Common myeloid progenitor, CD34-positive (primary cell): Measurements from ENCODE around the gene COL20A1.

Experiments
- CTCF ChIA-PET: fragments of 350-600 bp; sonication (Branson Sonifier 250); formaldehyde crosslinking; loops from one replicate; lab custom pipeline; 2021; ENCODE audit warnings: antibody characterized with exemption; lab: Charles Lee
- POLR2A ChIA-PET: fragments of 350-600 bp; sonication (Branson Sonifier 250); formaldehyde crosslinking; loops from one replicate; lab custom pipeline; 2021; ENCODE audit warnings: antibody characterized with exemption; lab: Charles Lee
- DNase-seq, 3 donors: peaks; one replicate each; pipeline versions ENCODE4 v3.0.0 to v3.0.0-alpha.2; 2013
- H3K27ac ChIP-seq, 2 experiments: 1 replicate in 1 of 2; 2 replicates in 1 of 2; pipeline ENCODE4 v1.7.0; 2013; ENCODE audit warnings: inconsistent platforms in 2 of 2, low read length in 2 of 2, mild to moderate bottlenecking in 2 of 2, low read depth in 1 of 2, moderate library complexity in 1 of 2; ENCODE audit not compliant: severe bottlenecking in 2 of 2, insufficient read depth in 1 of 2, poor library complexity in 1 of 2
- H3K27me3 ChIP-seq, 5 experiments: replicated peaks in 2 of 5; 1 replicate in 3 of 5; 2 replicates in 2 of 5; pipeline versions ENCODE4 v1.6.1 to v1.7.0; 2013; ENCODE audit warnings: low read length in 4 of 5, mild to moderate bottlenecking in 2 of 5, moderate library complexity in 2 of 5, inconsistent platforms in 1 of 5; ENCODE audit not compliant: insufficient read depth in 5 of 5, control insufficient read depth in 4 of 5
- H3K36me3 ChIP-seq, 4 experiments: 1 replicate in 2 of 4; 2 replicates in 2 of 4; pipeline versions ENCODE4 v1.6.1 to v1.7.0; 2013; ENCODE audit warnings: low read length in 3 of 4, control low read depth in 1 of 4, mild to moderate bottlenecking in 1 of 4; ENCODE audit not compliant: control insufficient read depth in 4 of 4, insufficient read depth in 4 of 4
- H3K4me1 ChIP-seq, 4 experiments: 1 replicate in 3 of 4; 2 replicates in 1 of 4; pipeline versions ENCODE4 v1.6.1 to v1.7.1; 2013; ENCODE audit warnings: low read length in 3 of 4, mild to moderate bottlenecking in 3 of 4, control low read depth in 1 of 4, inconsistent platforms in 1 of 4, moderate library complexity in 1 of 4; ENCODE audit not compliant: control insufficient read depth in 4 of 4, insufficient read depth in 4 of 4; ENCODE audit errors: control extremely low read depth in 1 of 4
- H3K4me3 ChIP-seq, 7 experiments: 1 replicate in 4 of 7; 2 replicates in 3 of 7; pipeline versions ENCODE4 v1.5.1 to v1.7.0; 2013; ENCODE audit warnings: mild to moderate bottlenecking in 7 of 7, low read length in 6 of 7, moderate library complexity in 6 of 7, inconsistent platforms in 2 of 7, low read depth in 2 of 7, control low read depth in 1 of 7; ENCODE audit not compliant: insufficient read depth in 4 of 7, control insufficient read depth in 1 of 7; ENCODE audit errors: extremely low read depth in 1 of 7
- H3K9me3 ChIP-seq, 5 experiments: 1 replicate in 4 of 5; 2 replicates in 1 of 5; pipeline versions ENCODE4 v1.6.1 to v1.7.1; 2013; ENCODE audit warnings: low read length in 4 of 5, mild to moderate bottlenecking in 2 of 5, inconsistent platforms in 1 of 5, low read depth in 1 of 5, moderate library complexity in 1 of 5; ENCODE audit not compliant: control insufficient read depth in 4 of 5, insufficient read depth in 2 of 5; ENCODE audit errors: control extremely low read depth in 1 of 5
- WGBS: methylation state at CpG from one replicate; pipeline ENCODE4 v1.1.5; 2013; ENCODE audit not compliant: insufficient coverage; 5-methylcytosine and 5-hydroxymethylcytosine counted together

The COL20A1 gene

GRCh38 chr20:63375438-63375837 is 82.5 kb downstream of the COL20A1 start:
- Histone ChIP-seq H3K36me3 (no peaks in the 10 kb centered on the region), H3K27ac (no peak overlapping the region), H3K9me3 (peaks cover 0 to 7% (median 0%) of the 10 kb centered on the region in 5 experiments), H3K27me3 (peaks cover 0 to 87% (median 25%) of the 10 kb centered on the region in 5 experiments), H3K4me1 (peaks cover 0 to 3% (median 0%) of the 10 kb centered on the region in 4 experiments), H3K4me3 (no peak overlapping the region)
- WGBS = 100% methylated on average over 3 of the region's 3 CpGs
- POLR2A ChIA-PET = no interaction called here
- no peak for DNase-seq
- CTCF ChIA-PET = no interaction called here

- POLR2A ChIA-PET = no interaction called here
- Histone ChIP-seq H3K36me3 (no peaks in the 10 kb centered on the region), H3K9me3 (peaks cover 0 to 7% (median 0%) of the 10 kb centered on the region in 5 experiments), H3K27ac (no peak overlapping the region), H3K4me1 (peaks cover 0 to 3% (median 0%) of the 10 kb centered on the region in 4 experiments), H3K4me3 (no peak overlapping the region), H3K27me3 (peaks cover 0 to 85% (median 25%) of the 10 kb centered on the region in 5 experiments)
- 63% methylated on average over 23 of the region's 31 CpGs for WGBS
- no peak for DNase-seq
- CTCF ChIA-PET = interaction anchor here (0.9 to 3.2 kb wide), 4 partner anchors 13 to 153 kb away, joined by 3 to 21 read pairs (median 4); no protein-coding TSS in a partner anchor
Observed at GRCh38 chr20:63376283-63377250, 83.6 kb downstream of the COL20A1 start.

- H3K36me3 ChIP-seq = no peaks in the 10 kb centered on the region
- WGBS = 3% methylated on average over 27 of the region's 32 CpGs
- no peak overlapping the region for H3K4me3 ChIP-seq
- peaks cover 0 to 7% (median 0%) of the 10 kb centered on the region in 5 experiments for H3K9me3 ChIP-seq
- H3K4me1 ChIP-seq = peaks cover 0 to 3% (median 0%) of the 10 kb centered on the region in 4 experiments
- POLR2A ChIA-PET = no interaction called here
- DNase-seq = peak in 1 of 3 donors; percentile 19
- H3K27ac ChIP-seq = no peak overlapping the region
- CTCF ChIA-PET = interaction anchor here (0.9 to 3.2 kb wide), 5 partner anchors 12 to 154 kb away, joined by 3 to 21 read pairs (median 3); no protein-coding TSS in a partner anchor
- peaks cover 0 to 84% (median 22%) of the 10 kb centered on the region in 5 experiments for H3K27me3 ChIP-seq
Observed at GRCh38 chr20:63377256-63377941, 84.4 kb downstream of the COL20A1 start.

- Histone ChIP-seq H3K4me1 (peaks cover 0 to 3% (median 0%) of the 10 kb centered on the region in 4 experiments), H3K27me3 (peaks cover 0 to 79% (median 22%) of the 10 kb centered on the region in 5 experiments), H3K9me3 (peaks cover 0 to 7% (median 0%) of the 10 kb centered on the region in 5 experiments), H3K27ac (no peak overlapping the region), H3K4me3 (no peak overlapping the region), H3K36me3 (no peaks in the 10 kb centered on the region)
- 51% methylated on average over 13 of the region's 15 CpGs for WGBS
- ChIA-PET CTCF (interaction anchor here (0.9 to 3.2 kb wide), 4 partner anchors 11 to 119 kb away, joined by 3 to 21 read pairs (median 3); no protein-coding TSS in a partner anchor), POLR2A (interaction anchor here (0.6 kb wide), 1 partner anchor 339 kb away, joined by 3 read pairs; no protein-coding TSS in a partner anchor)
- DNase-seq = no peak
Observed at GRCh38 chr20:63377951-63378381, 85.0 kb downstream of the COL20A1 start.

GRCh38 chr20:63378626-63379025 is 85.6 kb downstream of the COL20A1 start:
- peaks cover 0 to 3% (median 0%) of the 10 kb centered on the region in 4 experiments for H3K4me1 ChIP-seq
- H3K4me3 ChIP-seq = no peak overlapping the region
- peaks cover 0 to 7% (median 0%) of the 10 kb centered on the region in 5 experiments for H3K9me3 ChIP-seq
- no peak for DNase-seq
- no peak overlapping the region for H3K27ac ChIP-seq
- ChIA-PET POLR2A (interaction anchor here (0.6 kb wide), 1 partner anchor 339 kb away, joined by 3 read pairs; no protein-coding TSS in a partner anchor), CTCF (interaction anchor here (3.2 kb wide), 1 partner anchor 69 kb away, joined by 21 read pairs; no protein-coding TSS in a partner anchor)
- 97% methylated on average over 5 of the region's 12 CpGs for WGBS
- H3K36me3 ChIP-seq = no peaks in the 10 kb centered on the region
- peaks cover 0 to 72% (median 24%) of the 10 kb centered on the region in 5 experiments for H3K27me3 ChIP-seq

GRCh38 chr20:63379296-63379695 is 86.3 kb downstream of the COL20A1 start:
- ChIA-PET POLR2A (no interaction called here), CTCF (interaction anchor here (3.2 kb wide), 1 partner anchor 70 kb away, joined by 21 read pairs; no protein-coding TSS in a partner anchor)
- Histone ChIP-seq H3K36me3 (no peaks in the 10 kb centered on the region), H3K4me1 (peaks cover 0 to 3% (median 0%) of the 10 kb centered on the region in 4 experiments), H3K4me3 (no peak overlapping the region), H3K27me3 (peaks cover 0 to 68% (median 21%) of the 10 kb centered on the region in 5 experiments), H3K9me3 (peaks cover 0 to 7% (median 0%) of the 10 kb centered on the region in 5 experiments), H3K27ac (no peak overlapping the region)
- DNase-seq = no peak
- WGBS = 86% methylated on average over 10 of the region's 11 CpGs
